GM21447 (cell line): Measurements from ENCODE around the gene UGT2B15.
"Not testable (repeated sequence)": the region's sequence is repeated elsewhere in the genome, so short reads cannot be mapped to it uniquely, and the experiment has no call there.

Experiments used
- ATAC-seq: cut with Tn5 transposase; IDR thresholded peaks from one replicate; pipeline ENCODE4 v1.9.1; 2021; ENCODE audit not compliant: unreplicated experiment

UGT2B15 gene

GRCh38 chr4:68670479-68670939 is at the start of gene UGT2B15:
Gene UGT2B15 (minus strand): TSS chr4:68670652. CDS start chr4:68670618, 34 bp downstream.
- ATAC-seq = not testable (repeated sequence)

GRCh38 chr4:68719075-68719473 is 48.6 kb upstream of the UGT2B15 start:
- ATAC-seq = no peak

- ATAC-seq = no peak
Measured at GRCh38 chr4:68718447-68719074, 48.1 kb upstream of the UGT2B15 start.

- ATAC-seq = peak; percentile 82
Measured at GRCh38 chr4:68717999-68718398, 47.5 kb upstream of the UGT2B15 start.

DNA sequence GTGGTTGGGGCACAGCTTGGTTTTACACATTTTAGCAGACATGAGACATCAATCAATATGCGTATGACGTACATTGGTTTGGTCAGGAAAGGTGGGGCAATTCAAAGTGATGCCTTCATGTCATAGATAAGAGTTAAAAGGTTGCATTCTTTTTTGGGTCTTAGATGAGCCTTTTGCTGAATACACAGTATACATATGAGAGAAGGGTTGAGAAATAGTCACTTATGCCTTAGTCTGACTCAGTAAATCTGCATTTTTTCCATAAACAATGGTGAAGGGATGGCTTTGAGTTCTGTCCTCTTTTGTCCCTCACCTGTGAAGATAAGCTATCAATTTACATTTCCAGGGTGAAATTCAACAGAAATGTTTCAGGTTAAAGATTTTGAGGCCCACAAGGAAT is 43.9 kb upstream of the UGT2B15 start:
- no peak for ATAC-seq

- no peak for ATAC-seq
Measured at GRCh38 chr4:68712207-68712606, 41.8 kb upstream of the UGT2B15 start.

DNA sequence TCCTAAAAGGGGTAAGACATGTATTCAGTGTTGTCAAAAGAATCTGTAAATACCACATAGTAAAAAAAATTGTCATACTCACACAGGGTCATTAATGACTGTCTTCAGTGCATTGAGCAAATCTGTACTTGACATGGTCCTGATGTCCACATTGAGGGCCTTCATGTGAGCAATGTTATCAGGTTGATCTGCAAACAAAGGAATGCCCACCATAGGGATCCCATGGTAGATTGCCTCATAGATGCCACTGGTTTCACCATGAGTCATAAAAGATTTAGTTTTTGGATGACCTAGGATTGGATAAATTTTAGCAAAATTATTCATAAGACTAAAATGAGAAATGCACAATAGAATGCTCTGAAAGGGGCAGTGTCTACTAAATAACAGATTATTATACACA is 38.1 kb upstream of the UGT2B15 start:
- ATAC-seq = no peak

GRCh38 chr4:68703168-68703567 is 32.7 kb upstream of the UGT2B15 start:
- ATAC-seq = not testable (repeated sequence)

- ATAC-seq = no peak
Measured at GRCh38 chr4:68700152-68700551, 29.7 kb upstream of the UGT2B15 start.

GRCh38 chr4:68693325-68694075 is 23.0 kb upstream of the UGT2B15 start:
- no peak for ATAC-seq

GRCh38 chr4:68691186-68691585 is 20.7 kb upstream of the UGT2B15 start:
- no peak for ATAC-seq

DNA sequence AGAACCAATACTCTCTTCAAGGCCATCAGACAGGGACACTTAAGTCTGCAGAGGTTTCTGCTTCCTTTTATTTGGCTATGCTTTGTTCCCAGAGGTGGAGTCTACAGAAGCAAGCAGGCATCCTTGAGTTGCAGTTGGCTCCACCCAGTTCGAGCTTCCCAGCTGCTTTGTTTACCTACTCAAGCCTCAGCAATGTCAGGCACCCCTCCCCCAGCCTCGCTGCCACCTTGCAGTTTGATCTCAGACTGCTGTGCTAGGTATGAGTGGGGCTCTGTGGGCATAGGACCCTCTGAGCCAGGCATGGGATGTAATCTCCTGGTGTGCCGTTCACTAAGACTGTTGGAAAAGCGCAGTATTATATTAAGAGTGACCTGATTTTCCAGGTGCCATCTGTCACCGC is 12.6 kb upstream of the UGT2B15 start:
- ATAC-seq = no peak

DNA sequence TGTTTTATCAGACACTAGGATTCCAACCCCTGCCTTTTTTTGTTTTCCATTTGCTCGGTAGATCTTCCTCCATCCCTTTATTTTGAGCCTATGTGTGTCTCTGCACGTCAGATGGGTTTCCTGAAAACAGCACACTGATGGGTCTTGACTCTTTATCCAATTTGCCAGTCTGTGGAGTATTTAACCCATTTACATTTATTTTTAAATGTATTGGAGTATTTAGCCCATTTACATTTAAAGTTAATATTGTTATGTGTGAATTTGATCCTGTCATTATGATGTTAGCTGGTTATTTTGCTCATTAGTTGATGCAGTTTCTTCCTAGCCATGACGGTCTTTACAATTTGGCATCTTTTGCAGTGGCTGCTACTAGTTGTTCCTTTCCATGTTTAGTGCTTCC is 10.8 kb upstream of the UGT2B15 start:
- not testable (repeated sequence) for ATAC-seq

DNA sequence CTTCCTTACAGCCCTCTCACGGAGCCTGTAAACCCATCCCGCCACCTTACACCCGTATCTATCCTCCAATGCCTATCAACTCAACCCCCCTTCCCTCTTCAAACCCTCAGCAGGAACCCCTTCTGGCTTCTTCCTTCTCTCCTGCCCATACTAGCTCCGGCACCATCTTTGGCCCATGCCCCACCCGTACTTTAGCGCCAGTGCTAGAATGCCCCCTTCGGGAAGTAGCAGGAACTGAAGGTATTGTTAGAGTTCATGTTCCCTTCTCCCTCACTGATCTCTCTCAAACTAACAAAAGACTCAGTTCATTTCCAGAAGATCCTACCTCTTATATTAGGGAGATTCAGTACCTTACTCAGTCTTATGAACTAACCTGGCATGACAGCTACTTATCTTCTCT is 2.7 kb upstream of the UGT2B15 start:
- no peak for ATAC-seq

- ATAC-seq = not testable (repeated sequence)
Measured at GRCh38 chr4:68671217-68671616, 765 bp upstream of the UGT2B15 start.

DNA sequence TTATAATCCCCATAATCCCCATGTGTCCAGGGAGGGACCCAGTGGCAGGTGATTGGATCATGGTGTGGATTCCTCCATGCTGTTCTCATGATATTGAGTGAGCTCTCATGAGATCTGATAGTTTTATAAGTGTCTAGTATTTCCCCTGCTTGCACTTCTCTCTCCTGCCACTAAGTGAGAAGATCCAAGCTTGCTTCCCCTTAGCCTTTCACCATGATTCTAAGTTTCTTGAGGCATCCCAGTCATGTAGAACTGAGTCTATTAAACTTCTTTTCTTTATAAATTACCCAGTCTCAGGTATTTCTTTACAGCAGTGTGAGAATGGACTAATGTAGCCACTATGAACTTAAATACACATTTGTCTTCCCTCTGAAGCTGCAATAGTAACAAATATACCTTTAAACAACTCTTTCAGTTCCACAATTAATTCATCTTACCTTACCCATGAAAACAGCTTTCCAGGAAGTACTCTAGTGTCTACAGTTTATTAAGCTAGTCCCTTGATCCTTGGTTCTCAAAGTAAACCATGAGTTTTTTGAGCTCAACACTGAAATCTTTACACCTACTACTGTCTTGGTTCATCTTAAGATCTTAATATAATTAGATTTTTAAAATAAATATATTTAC is 1.8 kb downstream of the UGT2B15 start:
- not testable (repeated sequence) for ATAC-seq

DNA sequence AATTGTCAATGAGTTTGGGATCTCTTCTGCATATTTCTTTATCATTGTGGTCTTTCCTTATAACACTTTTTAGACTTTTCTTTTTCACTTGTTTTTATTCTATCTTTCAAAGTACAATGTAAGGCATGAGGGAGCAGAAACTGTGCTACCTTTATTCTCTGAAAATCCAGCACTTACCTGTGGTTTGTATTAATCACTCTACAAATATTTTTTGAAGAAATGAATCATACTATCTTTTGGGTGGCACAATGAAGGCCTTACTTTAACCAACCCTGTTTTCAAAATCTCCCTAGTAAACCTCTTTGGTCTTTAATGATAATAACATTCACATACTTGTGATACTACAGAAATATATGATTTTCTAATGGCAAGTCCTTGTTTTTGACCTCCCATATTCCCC is 2.9 kb downstream of the UGT2B15 start:
- ATAC-seq = not testable (repeated sequence)

DNA sequence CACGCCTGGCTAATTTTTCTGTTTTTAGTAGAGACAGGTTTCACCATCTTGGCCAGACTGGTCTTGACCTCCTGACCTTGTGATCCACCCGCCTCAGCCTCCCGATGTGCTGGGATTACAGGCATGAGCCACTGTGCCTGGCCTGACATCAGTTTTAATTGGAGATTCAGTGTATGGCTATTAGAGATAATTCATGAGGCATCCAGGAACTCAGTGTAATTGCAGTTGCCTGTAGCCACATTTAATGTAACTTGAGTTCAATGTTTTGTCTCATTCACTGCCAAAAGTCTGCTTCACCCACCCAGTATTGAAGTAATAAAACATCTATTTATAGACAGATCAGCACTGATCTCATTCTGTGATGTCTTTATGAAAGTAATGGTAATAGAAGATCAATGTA is 5.7 kb downstream of the UGT2B15 start:
- not testable (repeated sequence) for ATAC-seq

GRCh38 chr4:68662836-68663574 is 7.4 kb downstream of the UGT2B15 start:
- not testable (repeated sequence) for ATAC-seq

DNA sequence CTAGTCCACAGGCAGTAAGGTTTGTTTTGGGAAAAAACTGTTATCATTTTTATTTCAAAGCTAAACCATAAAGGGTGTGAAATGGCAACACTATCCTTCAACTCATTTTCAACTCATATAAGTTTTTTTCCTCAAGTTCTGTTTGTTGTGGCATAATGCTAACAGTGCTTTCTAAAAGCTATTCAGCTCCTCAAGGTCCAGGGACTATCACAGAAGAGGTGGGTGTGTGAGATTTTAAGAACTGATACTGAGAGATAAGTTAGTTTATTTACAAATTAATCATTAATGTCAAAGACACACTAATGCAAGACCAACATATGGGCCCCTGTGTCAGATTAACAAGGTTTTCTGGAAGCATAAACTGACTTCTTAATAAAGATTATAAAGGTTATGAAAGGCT is 11.8 kb downstream of the UGT2B15 start:
- no peak for ATAC-seq

DNA sequence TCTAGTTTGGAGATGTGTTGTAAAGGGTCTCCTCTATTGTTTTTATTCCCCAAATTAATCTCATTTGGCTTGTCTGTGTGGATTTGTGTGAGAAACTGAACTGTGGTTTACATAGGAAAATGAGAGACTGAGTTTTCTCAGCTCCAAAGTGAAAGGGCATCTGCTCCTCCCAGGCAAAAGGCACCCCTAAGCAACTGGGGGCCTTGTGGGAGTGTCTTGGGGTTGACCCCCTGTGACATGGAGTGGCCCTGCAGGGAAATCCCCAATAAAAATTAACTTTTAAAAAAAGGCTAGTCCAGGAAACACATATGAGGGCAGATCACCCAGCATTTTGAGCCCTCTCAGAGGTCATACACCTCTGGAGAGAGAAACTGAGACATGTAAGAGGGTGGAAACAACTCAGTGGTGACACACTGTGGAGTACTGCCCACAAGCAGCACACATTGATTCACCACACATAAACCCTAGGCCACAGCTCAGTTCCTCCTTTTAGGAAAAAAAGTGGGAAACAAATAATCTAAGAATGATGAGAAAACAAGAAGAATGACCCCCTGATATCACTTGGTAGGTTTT is 13.3 kb downstream of the UGT2B15 start:
- ATAC-seq = peak; percentile 75
